H1 (cell line): ENCODE data around the gene FADS3. TPM values are rescaled to one million over a fixed set of nuclear protein-coding genes. Genes with fewer than 3 reads are reported as not detected.

ENCODE experiments used
- BACH1 ChIP-seq: IDR thresholded peaks from 2 replicates; pipeline ENCODE4 v1.6.1; 2012; ENCODE audit warnings: low read length, improper control_type of control experiment
- BRCA1 ChIP-seq: IDR thresholded peaks from 2 replicates; pipeline ENCODE4 v1.6.1; 2012; ENCODE audit warnings: low read depth, low read length, improper control_type of control experiment
- CBX5 ChIP-seq: fragments of 300-800, 300-1000 bp; sonication (generic); IDR thresholded peaks from 2 replicates; pipeline ENCODE4 v1.7.1; 2016; ENCODE audit warnings: antibody characterized with exemption, low read length, low read depth
- CHD2 ChIP-seq: IDR thresholded peaks from 2 replicates; pipeline ENCODE4 v1.6.1; 2012; ENCODE audit warnings: low read length, improper control_type of control experiment
- EZH2 ChIP-seq: fragments of 200-600 bp; sonication (generic); IDR thresholded peaks from 2 replicates; pipeline ENCODE4 v1.7.1; 2012; ENCODE audit warnings: low read depth, mild to moderate bottlenecking, moderate library complexity, low read length, inconsistent platforms; ENCODE audit not compliant: severe bottlenecking
- HDAC2 ChIP-seq, 2 experiments: fragments of 300-600 bp in 1 of 2; sonication (generic) in 1 of 2; IDR thresholded peaks; 2 replicates each; pipeline ENCODE4 v1.6.1; 2011 to 2012; ENCODE audit warnings: low read depth in 2 of 2, low read length in 2 of 2, mild to moderate bottlenecking in 2 of 2, moderate library complexity in 2 of 2, borderline replicate concordance in 1 of 2, inconsistent platforms in 1 of 2
- HDAC6 ChIP-seq: IDR thresholded peaks from one replicate; pipeline ENCODE4 v1.7.1; 2012; ENCODE audit warnings: low read depth, mild to moderate bottlenecking, inconsistent platforms, low read length, moderate library complexity
- KDM1A ChIP-seq: fragments of 200-600, 300-600 bp; sonication (generic); IDR thresholded peaks from 2 replicates; pipeline ENCODE4 v1.7.1; 2016; ENCODE audit warnings: mild to moderate bottlenecking, low read length, borderline replicate concordance
- NANOG ChIP-seq: IDR thresholded peaks from 2 replicates; pipeline ENCODE4 v1.6.1; 2011; ENCODE audit warnings: low read length, low read depth, mild to moderate bottlenecking, inconsistent platforms; ENCODE audit not compliant: insufficient read depth, poor library complexity, severe bottlenecking
- SP1 ChIP-seq: IDR thresholded peaks from 2 replicates; pipeline ENCODE4 v1.6.1; 2011; ENCODE audit warnings: low read depth, low read length
- SRF ChIP-seq: IDR thresholded peaks from 2 replicates; pipeline ENCODE4 v1.6.1; 2011; ENCODE audit warnings: mild to moderate bottlenecking, low read depth, low read length, moderate library complexity
- SUZ12 ChIP-seq: fragments of 200-600 bp; sonication (generic); IDR thresholded peaks from 2 replicates; pipeline ENCODE4 v1.6.1; 2012; ENCODE audit warnings: mild to moderate bottlenecking, inconsistent platforms, low read length, moderate library complexity, mixed read lengths
- TAF1 ChIP-seq: IDR thresholded peaks from 2 replicates; pipeline ENCODE4 v1.6.1; 2011; ENCODE audit warnings: mild to moderate bottlenecking, low read depth, low read length
- TAF7 ChIP-seq: optimal IDR thresholded peaks from 2 replicates; pipeline ENCODE3; 2011; ENCODE audit warnings: low read depth, mild to moderate bottlenecking, inconsistent platforms, low read length, moderate library complexity, borderline replicate concordance
- TEAD4 ChIP-seq: IDR thresholded peaks from 2 replicates; pipeline ENCODE4 v1.6.1; 2012; ENCODE audit warnings: low read depth, low read length, inconsistent platforms, mixed read lengths
- polyA plus RNA-seq, 7 experiments: library from polyadenylated mRNA; depleted of rRNA in 3 of 7; stranded (reverse) in 5 of 7; unstranded in 2 of 7; fragments of >200 nt in 5 of 7; fragments of 200-250 nt in 2 of 7; gene quantifications; 1 replicate in 5 of 7; 2 replicates in 1 of 7; 4 replicates in 1 of 7; pipeline versions ENCODE4 v1.2.1 to v1.2.3, GENCODE V29; 2011 to 2013; ENCODE audit warnings: missing spikeins in 2 of 7, mixed read lengths in 2 of 7
- total RNA-seq: library from RNA; stranded (reverse); fragmentation: NEBNext Ultra II Directional; extraction: Animal tissue kit (Norgen Biotek cat#: 25700); gene quantifications from 2 replicates; pipeline ENCODE4 v1.2.1, GENCODE V29; 2021
- TF ChIP-seq, protein P1 (sequence below): IDR thresholded peaks from 2 replicates; pipeline ENCODE4 v1.6.1; 2012; ENCODE audit warnings: low read length, inconsistent platforms
- TF ChIP-seq, protein P2 (sequence below): IDR thresholded peaks from 2 replicates; pipeline ENCODE4 v1.6.1; 2011; ENCODE audit warnings: low read length, improper control_type of control experiment

The FADS3 gene
- total and polyA plus RNA-seq, 2 of the 8 experiments (the other 6 are each of a cell fraction or from before 2014, with no cell fraction given): 43.8 to 76.3 TPM

GRCh38 chr11:61917334-61918109, 26.2 kb upstream of the FADS3 start, which contains the start of gene RAB3IL1 (continued):
- TF ChIP-seq TAF7: no peak
- TF ChIP-seq BRCA1: no peak
- TF ChIP-seq HDAC6: no peak
- no peak for TF ChIP-seq NANOG
- peak; percentile 15; the same call in 1 of the 2 replicates for TF ChIP-seq BACH1
- TF ChIP-seq SRF: no peak
- no peak for TF ChIP-seq CHD2
- TF ChIP-seq CBX5: no peak
- TF ChIP-seq EZH2: no peak
- no peak for TF ChIP-seq TAF1
- TF ChIP-seq SUZ12: no peak
- TF ChIP-seq SP1: no peak
- no peak for TF ChIP-seq TEAD4
- peak; percentile 99 for TF ChIP-seq KDM1A
- TF ChIP-seq, protein P1, sequence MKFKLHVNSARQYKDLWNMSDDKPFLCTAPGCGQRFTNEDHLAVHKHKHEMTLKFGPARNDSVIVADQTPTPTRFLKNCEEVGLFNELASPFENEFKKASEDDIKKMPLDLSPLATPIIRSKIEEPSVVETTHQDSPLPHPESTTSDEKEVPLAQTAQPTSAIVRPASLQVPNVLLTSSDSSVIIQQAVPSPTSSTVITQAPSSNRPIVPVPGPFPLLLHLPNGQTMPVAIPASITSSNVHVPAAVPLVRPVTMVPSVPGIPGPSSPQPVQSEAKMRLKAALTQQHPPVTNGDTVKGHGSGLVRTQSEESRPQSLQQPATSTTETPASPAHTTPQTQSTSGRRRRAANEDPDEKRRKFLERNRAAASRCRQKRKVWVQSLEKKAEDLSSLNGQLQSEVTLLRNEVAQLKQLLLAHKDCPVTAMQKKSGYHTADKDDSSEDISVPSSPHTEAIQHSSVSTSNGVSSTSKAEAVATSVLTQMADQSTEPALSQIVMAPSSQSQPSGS: no peak
- TF ChIP-seq, protein P2, sequence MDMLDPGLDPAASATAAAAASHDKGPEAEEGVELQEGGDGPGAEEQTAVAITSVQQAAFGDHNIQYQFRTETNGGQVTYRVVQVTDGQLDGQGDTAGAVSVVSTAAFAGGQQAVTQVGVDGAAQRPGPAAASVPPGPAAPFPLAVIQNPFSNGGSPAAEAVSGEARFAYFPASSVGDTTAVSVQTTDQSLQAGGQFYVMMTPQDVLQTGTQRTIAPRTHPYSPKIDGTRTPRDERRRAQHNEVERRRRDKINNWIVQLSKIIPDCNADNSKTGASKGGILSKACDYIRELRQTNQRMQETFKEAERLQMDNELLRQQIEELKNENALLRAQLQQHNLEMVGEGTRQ: peak; percentile 92
- TF ChIP-seq HDAC2 (IDR thresholded peaks at IDR 0.05; ENCODE audit: borderline replicate concordance in 1 of 2, low read depth in 2 of 2, low read length in 2 of 2): peak in 1 of 2 experiments; percentile 97; a peak in 2 of 4 replicates
- TF ChIP-seq, all 59 proteins: peak for 9
